ENCODE results near the gene ADAMTS3.
A peak's percentile ranks its signal among the peaks of the same experiment; 100 is the strongest.

ADAMTS3 gene

DNA sequence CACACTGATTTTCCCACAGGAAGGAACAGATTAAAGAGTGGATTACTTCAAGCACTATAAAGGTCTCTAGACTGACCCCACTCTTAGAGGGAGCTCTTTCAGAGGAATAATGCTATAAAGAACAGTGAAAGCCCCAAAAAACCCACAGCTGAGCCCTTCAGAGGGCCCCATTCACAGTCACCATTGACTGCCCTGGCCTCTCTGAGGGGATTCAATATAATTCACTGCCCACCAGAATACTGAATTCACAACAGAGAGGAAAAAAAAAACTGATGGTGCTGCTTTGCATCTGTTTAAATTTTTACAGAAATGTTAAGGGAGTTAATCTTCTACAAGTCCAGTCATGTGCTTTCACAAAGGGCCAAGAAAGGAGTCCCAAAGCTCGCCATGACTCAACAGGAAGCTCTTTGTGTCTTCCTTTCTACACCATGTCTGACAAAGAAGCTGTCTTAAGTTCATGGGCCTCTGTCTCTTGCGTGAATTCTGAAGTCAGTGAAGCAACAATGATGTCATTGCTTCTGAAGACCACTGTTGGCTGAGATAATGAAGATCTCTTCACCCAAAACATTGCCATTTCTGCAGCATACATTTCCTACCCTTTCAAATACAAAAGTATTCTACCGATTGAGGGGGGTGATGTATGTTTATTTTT lies 174.9 kb downstream of the ADAMTS3 start:
- no peak for FAIRE-seq

DNA sequence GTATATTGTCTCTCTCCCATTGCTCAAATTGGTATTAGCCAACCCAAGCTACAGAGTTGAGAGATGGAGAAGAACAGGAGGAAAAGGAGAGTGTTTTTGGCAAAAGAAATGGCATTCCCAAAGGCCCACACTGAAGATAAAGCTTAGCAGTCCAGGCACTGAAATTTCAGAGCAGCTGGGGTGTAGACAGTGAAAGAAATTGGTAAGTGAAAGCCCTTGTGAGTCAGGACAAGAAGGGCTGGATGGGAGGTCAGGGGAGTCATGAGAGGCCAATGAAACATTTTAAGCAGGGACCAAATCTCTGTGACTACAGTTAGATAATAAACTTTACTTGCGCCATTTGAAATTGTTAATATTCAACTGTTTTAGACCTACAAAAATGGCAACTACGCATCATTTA lies 177.7 kb downstream of the ADAMTS3 start:
- no peak for FAIRE-seq

DNA sequence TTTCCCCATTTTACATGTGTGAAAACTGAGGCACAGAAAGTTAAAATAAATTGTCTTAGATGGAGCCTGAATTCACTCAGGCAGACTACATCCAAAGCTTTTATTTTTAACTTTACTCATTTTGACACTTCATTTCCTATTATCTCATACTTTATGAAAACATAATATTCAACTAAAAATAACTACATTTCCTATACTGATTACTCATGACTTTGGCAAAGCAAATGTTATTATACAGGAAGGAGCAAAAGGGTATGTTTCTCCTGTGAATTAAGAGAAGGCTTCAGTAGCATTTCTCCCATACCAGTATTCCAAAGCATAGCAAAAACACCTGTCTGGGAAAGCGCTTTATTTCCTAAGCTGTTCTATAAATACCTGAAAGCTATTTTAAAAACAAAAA lies 178.6 kb downstream of the ADAMTS3 start:
- FAIRE-seq = no peak

DNA sequence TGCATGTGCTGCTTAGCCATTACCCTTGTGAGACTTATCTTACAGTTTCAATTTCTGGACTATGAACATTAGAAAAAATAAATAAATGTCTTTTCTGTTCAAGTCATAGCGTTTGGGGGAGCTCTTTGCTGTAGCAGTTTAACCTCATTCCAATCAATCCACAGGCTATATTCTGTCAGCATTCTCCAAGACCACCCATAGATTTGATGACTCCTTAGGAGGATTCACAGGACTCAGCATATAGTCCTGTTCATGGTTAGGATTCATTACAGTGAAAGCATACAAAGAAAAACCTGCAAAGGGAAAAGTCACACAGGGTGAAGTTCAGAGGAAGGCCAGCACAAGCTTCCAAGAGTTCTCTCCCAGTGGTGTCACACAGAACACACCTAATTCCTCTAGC lies 180.5 kb downstream of the ADAMTS3 start:
- FAIRE-seq = no peak

DNA sequence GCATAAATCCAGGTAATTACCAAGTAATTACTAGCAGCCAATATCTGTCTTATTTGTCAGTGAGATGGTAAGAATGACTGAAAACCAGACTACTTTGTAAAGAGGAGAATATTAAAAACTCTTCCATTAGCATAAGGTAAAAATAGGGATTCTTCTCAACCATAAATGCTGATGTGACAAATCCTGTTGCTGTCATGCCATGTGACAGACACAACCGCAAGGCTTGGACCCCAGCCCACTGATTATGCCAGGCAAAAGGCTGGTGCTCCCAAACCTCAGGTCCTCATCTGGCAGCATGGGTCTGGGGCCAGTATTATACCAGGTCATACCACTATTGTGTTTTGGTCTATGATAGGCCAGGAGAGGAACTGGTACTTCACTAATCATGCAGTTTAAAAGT lies 181.1 kb downstream of the ADAMTS3 start:
- no peak for FAIRE-seq

DNA sequence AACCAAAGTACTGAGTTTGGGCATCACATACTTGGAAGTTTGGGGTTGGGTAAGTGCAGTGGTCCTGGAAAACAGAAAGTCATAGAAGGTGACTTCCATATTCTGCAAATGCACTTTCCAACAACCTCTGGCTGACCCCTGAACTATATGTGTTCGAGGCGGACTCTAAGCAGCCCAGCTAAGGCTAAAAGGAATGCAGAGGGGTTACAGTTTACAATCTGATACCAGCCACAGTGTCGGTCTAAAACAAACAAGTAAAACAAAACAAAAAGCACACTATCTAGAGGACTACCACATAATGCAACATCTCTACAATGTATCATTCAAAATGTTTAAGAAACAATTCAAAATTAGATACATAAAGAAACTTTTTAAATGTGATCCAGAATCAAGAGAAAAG lies 185.6 kb downstream of the ADAMTS3 start:
- FAIRE-seq = no peak

DNA sequence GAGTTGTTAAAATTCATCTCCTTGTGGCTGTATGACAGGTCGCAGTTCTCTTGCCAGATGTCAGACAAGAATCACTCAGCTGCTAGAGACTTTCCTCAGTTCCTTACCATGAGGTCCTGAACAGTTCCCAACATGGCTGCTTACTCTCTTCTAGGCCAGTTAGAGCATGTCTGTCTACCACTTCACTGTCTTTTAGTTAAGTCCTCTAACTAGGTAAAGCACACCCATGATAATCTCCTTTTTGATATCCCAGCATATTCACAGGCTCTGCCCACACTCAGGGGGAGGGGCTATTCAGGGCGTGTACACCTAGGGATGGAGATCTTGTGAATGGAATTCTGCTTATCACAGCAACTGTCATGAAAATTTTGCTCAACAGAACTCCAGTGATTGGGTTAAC lies 190.1 kb downstream of the ADAMTS3 start:
- no peak for FAIRE-seq

DNA sequence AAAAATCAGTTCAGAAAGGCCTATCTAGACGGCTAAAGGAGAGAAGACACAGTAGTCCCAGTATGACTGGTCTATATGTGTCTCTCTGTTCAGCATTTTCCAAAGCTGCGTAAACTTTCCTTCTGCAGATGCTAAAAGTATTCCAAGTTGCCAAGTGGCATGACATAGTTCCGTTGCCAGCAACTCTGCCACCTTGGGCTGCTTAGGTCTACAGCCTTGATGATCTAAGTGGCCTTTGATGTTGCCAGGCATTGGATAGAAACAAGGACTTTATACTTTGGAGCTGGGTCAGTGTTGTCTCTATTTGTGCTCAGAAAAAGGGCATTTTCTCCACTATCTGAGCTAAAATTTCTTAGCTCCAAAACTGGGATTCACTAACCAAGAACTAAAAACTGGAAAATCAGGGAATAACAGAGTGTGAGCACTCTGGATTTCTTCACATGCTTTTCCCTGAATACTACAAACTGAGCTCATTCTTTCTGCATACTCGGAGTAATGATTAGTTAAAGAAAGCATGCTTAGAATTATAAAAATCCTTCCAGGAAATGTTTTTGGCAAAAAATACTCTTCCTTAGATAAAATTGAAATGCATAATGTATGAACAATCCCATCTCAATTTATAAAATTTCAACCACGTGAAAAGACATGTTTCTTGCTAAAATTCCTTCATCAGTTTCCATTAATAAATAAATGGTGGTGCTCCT lies 191.4 kb downstream of the ADAMTS3 start:
- no peak for FAIRE-seq

DNA sequence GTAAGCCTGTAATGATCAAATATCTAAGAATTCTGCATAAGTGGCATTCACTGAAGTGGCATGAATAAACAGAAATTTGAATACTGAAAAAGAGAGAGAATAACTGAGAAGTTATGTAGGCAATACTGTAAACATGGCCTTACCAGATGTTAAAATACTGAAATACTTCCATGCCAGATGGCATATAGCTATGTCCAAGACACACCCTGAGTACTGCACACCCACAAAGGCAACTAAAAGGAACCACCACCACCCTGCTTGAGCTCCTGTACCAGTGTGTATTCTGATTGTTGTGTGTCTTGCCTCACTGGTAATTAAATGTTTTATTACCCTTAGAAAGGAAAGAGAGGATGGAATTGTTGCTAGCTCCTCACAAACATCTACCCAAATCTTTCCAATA lies 192.1 kb downstream of the ADAMTS3 start:
- no peak for FAIRE-seq

DNA sequence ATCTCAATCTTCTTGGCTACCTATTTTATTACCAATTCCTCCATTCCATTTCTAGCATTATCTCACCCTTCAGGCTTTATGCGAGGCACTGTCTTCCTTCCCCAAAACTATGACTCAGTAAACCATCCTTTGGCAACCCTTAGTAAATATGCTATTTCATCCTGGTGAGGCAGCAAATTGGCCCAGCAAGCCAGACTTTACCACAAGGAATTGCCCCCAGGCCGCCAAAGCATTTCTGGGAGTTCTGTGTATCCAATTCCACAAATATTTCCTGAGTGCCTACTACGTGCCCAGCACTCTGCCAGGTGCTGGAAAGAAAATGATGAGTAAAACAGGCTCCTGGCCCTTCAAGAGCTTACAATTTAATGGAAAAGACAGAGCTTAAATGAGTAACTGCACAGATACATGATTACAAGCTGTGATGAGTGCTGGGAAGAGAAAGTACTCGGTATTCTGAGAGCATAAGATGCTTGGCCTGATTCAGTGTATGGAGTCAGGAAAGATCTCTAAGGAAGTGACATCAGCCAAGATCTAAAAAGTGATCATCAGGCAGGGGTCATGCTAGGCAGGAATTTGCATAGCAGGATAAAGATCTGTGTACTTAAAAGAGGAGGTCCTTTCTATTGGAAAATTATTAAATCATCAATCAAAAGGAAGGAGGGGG lies 193.8 kb downstream of the ADAMTS3 start:
- FAIRE-seq = no peak

DNA sequence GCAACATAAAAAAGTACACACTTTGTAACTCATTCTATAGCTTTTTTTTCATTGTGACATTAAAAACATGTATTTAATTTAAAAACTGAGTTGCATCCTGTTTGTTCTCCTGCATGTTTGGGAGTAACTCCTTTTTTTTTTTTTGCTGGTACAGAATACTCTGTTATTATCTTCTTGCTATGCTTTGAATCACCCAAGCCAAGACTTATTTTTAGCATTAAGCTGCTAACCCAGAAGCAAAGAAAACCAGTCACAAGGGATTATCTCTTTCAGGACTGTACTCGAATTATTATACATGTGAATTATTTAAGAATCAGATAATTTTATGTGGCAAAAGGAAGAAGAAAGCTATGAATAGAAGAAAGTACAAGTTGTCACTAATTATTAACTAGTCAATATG lies 194.9 kb downstream of the ADAMTS3 start:
- FAIRE-seq = no peak

DNA sequence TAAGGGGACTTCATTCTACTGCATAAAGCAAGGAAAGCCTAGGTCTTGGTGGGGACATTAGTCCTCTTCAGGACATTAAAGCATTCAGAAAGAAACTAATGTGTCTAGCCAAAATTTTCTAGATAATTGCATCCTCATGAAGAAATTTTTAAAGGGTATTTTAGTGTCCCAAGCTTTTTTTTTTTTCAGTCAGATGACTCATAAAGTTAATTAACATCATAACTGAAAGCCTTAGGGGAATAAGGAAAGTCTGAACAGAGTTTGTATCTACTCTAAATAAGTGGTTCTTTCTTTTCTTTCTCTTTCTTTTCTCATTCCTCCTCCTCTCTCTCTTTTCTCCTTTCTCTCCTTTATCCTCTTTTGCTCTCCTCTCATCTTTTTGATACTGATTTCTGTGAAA lies 202.4 kb downstream of the ADAMTS3 start:
- FAIRE-seq = no peak

DNA sequence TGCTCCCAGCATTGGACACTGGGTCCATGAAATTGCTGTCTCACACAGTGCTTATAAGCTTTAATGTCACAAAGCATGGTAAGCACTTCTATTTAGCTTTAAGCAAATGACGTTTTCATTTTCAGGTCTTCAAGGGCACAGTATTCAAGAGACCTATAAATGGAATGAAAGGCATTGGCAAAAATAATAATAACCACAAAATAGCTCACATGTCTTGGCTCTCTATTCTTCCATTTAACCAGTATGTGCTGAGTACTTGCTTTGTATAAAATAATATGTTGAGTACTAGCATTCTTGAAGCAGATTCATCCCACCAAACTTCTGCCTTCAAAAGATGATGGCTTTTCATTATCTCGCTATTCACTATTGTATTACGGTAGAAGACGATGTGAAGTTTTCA lies 203.0 kb downstream of the ADAMTS3 start:
- no peak for FAIRE-seq

DNA sequence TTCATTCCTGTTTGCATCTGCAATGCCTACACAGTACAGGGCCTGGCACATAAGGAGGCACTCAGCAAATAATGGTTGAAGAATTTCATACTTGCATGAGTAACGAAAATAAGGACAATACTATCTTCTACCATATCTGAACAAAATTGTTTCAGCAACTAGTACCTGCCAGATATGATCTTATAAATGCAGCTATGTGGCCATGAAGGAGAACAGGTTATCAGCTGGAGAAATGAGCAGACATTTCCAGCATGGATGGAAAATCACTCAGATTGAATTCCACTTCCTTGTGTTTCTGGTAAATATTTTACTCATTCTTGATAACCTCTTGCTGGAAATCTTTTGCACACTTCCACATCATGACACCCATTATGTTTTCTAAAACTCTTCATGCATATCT lies 204.0 kb downstream of the ADAMTS3 start:
- peak; percentile 49 for FAIRE-seq

DNA sequence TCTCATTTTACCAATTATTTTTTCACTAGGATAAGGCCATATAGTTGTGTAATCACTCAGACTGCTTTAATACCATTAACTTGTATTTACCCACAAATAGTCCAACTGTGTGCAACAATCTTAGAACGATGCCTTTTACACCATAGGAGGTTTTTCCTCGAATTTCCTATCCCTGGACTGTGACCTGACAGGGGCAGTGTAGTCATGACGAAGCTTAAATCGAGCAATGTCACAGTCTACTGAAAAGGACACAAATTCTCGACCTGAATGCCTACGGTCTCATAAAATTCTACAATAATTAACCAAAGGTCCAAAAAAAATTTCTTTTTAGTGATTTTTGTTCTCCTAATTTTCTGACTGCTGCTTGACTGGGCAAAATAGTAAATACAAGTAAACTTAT lies 208.9 kb downstream of the ADAMTS3 start:
- no peak for FAIRE-seq

DNA sequence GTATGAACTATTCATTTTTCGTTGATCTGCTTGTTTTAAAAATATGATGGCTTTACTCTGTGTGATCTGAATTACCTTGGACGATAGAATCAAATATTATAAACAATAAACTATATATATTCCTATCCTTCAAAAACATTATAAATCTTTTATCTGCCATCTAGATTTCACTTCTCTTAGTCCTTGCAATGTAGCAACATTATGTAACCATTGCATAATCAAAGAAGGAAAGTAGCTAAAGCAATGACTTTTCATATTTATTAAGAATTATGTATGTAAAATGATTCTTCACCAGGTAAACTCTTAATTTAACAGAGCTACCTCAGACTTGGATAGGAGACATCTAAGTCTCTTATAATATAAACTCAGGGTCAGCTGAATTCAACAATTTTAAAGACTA lies 210.5 kb downstream of the ADAMTS3 start:
- no peak for FAIRE-seq

DNA sequence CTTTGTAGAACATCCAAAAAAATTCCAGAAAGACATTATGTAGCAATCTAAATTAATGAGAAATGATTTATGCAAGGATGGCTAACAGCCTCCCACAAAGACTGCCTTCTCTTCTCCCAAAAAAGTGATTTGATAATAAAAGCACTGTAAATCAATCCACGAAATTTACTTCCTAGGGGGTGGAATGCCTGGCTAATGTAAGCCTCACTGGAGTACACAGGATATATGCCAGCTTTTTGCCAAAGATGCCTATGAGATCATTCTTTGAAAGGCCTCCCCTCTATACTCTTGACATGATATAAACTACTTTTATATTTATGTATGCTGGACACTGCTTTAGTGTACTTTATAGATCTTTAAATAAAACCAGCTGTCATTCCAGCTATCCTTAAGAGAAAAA lies 211.1 kb downstream of the ADAMTS3 start:
- FAIRE-seq = no peak

DNA sequence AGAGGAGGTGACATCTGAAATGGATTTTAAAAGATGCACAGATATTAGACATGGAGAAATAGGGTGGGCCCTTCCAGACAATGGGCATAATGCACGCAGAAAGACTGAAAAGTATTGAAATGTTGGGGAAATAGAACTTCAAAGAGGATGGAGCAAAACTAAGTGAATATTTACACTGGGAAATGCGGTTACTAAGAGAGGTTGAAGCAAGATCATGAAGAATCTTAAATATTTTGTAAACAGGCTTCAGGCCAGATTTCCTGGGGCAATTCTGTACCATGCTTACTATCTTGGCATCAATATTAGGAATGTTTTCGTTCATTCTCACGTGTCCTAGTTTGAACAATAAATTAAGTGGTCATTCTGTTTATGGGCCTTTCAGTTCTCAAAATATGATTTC lies 216.3 kb downstream of the ADAMTS3 start:
- no peak for FAIRE-seq

DNA sequence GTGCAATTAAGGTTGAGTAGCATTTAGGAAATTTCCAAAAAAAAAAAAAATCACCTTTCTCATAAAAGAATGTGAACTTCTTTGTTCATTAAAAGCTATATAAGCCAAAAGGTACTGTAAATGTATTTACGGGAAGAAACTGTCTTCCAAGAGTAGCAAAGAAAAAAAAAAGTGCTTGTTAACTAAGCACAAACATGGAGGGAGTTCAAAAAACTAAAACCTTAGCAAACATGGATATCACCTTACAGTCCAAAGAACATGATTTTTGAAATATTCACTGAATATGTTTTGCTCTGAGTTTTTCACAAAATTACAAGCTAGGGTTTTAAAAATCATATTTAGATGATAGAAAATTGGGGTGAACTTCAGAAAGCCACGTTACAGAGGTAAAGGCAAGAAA lies 217.5 kb downstream of the ADAMTS3 start:
- FAIRE-seq = no peak

DNA sequence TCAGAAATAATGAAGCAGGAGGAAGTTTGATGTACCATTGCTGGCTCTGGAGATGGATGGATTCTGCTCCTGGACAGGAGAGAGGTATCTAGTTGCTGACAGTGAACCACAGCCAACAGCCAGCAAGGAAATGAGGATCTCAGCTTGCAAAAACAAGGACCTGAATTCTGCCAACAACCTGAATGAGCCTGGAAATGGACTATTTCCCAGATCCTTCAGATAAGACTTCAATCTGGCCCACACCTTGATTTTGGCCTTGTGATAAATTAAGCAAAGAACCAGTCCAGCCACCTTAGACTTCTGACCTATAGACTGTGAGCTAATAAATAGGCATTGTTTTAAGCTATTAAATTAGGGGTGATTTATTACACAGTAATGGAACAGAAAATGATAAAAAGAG lies 220.3 kb downstream of the ADAMTS3 start:
- no peak for FAIRE-seq

DNA sequence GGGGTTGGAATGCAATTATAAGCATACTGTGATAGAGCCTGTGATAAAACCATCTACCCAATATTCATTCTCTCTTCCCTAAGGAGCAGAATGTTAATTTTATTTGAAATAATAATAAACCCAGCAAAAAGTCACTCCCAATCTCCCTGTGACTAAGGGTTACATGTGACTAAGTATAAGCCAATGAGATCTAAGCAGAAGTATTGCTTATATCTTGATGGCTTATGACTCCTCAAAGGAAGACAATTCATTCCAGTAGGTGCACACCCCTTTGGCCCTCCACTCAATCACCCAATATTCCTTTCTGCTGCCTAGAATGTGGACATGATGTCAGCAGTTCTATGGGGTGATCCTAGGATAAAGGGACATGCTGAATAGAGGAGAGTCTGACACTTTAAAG lies 224.6 kb downstream of the ADAMTS3 start:
- FAIRE-seq = no peak

DNA sequence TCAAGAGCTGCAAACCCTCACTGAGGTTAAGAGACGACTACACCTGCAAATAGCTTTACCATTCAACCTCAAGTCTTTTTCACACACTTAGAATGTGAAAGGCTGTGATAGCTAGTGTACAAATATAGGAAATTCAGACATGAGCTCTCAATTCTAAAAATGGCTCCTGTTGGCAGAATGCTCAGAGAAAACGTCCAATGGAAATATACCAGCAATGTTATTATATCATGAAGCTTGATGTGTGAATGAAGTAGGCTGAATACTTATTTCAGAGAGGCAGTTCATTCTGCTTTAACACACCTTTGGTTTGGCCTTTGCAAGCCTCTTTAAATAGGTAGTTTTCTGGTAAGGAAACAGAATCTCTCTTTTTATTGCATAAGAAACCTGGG lies 227.6 kb downstream of the ADAMTS3 start:
- FAIRE-seq = no peak

DNA sequence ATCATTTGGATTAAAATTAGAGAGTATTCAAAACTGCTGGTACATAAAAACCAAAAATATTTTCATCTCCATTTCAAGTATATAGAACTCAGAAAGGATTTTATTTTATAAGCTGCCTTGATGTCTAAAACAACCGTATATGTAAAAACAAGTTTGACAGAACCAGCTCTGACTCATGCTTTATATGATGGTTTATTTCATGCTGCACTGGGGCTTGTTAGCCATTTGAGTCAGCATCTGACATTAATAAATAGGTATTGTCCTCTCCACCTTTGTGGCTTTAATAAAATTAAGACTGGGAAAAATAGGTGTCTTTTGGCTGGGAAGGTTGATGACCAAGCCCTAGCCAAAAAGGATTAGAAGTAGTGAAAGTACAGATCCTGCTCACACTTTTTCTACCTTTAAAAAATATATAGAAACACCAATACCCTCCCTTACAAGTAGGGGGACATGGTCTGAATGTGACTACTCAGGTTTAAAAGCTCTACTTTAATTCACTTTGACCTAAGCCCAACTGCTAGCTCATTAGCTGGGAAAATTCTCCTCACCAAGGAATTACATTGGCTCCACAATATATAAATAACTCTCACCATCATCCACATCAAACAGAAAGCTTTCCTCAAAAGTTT lies 228.1 kb downstream of the ADAMTS3 start:
- FAIRE-seq = no peak

DNA sequence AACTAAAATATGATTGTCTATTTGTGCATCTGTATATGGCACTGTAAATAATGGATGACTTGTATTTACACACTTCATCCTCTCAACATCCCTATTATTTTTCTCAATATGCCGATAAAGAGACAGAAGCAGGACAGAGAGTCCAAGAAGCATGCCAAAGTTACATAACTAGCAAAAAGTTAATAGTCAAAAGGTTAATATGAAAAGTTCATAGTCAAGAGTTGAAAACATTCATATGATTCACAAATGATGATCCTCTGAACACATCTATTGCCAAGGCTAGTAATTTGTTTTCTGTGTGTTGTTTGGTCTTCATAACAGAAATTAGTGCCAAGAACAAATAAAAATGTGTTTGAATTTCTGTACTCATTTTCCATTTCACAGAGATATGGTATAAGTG lies 231.0 kb downstream of the ADAMTS3 start:
- FAIRE-seq = no peak

All from islet of Langerhans (tissue), 1 donor.